IPS-18c (cell line): Measurements from ENCODE around the gene SHISA7.

Experiments used
- H3K4me3 ChIP-seq: 2 replicates; pipeline ENCODE4 v1.7.0; 2013; ENCODE audit warnings: low read depth, mild to moderate bottlenecking, low read length, moderate library complexity; ENCODE audit not compliant: insufficient read depth
- H3K9me3 ChIP-seq: one replicate; pipeline ENCODE4 v1.6.1; 2013; ENCODE audit warnings: mild to moderate bottlenecking, low read length, moderate library complexity; ENCODE audit not compliant: control insufficient read depth, insufficient read depth

Gene SHISA7

DNA sequence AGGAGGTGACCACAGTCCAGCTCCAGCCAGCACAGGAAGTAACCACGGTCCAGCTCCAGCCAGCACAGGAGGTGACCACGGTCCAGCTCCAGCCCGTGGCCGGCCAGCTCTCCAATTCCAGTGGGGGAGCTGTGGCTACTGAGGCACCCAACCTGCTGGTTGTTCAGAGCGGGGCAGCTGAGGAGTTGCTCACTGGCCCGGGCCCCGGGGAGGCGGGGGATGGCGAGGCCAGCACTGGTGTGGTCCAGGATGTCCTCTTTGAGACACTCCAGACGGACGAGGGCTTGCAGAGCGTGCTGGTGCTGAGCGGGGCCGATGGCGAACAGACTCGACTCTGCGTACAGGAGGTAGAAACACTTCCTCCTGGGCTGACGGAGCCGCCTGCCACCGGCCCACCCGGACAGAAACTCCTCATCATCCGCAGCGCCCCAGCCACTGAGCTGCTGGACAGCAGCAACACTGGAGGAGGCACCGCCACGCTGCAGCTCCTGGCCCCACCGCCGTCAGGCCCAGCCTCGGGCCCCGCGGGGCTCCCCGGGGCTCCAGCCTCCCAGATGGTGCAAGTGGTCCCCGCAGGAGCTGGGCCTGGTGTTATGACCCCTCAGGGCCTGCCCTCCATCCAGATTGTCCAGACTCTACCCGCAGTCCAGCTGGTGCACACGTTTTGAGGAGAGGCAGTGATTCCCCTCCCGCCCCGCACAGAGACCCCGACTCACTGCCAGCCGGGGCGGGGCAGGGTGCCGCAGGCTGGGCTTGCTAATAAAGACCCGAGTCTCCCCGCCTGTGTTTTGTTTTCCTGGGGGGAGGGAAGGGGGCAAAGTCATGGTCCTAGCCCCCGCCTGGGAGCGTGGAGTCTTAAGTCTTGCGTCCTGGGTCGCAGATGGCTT, 40.8 kb upstream of the SHISA7 start:
- Histone ChIP-seq H3K4me3 (peak overlapping the region; percentile 83), H3K9me3 (no peaks in the 10 kb centered on the region)

DNA sequence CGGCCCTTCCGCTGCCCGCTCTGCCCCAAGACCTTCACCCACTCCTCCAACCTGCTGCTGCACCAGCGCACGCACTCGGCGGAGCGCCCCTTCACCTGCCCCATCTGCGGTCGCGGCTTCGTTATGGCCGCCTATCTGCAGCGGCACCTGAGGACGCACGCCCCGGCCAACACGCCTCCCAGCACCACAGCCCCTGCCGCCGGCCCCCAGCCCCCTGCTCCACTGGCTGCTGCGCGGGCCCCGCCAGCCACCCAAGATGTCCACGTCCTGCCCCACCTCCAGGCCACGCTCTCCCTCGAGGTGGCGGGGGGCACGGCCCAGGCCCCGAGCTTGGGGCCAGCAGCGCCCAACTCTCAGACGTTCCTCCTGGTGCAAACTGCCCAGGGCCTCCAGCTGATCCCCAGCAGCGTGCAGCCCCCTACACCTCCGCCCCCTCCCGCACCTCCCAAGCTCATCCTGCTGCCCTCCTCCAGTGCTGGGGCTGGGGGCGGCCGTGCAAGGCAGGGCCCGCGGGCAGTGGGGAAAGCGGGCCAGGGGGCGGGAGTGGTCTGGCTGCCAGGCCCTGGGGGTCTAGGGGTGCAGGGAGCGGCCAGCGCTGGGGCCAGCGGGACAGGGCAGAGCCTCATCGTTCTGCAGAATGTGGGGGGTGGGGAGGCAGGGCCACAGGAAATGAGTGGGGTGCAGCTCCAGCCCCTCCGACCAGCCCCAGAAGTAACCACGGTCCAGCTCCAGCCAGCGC, 40.0 kb upstream of the SHISA7 start:
- H3K4me3 ChIP-seq = no peak overlapping the region

GRCh38 chr19:55482156-55482961, 39.3 kb upstream of the SHISA7 start:
- Histone ChIP-seq H3K4me3 (no peak overlapping the region), H3K9me3 (no peaks in the 10 kb centered on the region)

More for the DNA sequence above, 40.0 kb upstream of the SHISA7 start:
- H3K9me3 ChIP-seq = no peaks in the 10 kb centered on the region

GRCh38 chr19:55481794-55482155, 38.7 kb upstream of the SHISA7 start:
- Histone ChIP-seq H3K4me3 (no peak overlapping the region), H3K9me3 (no peaks in the 10 kb centered on the region)

DNA sequence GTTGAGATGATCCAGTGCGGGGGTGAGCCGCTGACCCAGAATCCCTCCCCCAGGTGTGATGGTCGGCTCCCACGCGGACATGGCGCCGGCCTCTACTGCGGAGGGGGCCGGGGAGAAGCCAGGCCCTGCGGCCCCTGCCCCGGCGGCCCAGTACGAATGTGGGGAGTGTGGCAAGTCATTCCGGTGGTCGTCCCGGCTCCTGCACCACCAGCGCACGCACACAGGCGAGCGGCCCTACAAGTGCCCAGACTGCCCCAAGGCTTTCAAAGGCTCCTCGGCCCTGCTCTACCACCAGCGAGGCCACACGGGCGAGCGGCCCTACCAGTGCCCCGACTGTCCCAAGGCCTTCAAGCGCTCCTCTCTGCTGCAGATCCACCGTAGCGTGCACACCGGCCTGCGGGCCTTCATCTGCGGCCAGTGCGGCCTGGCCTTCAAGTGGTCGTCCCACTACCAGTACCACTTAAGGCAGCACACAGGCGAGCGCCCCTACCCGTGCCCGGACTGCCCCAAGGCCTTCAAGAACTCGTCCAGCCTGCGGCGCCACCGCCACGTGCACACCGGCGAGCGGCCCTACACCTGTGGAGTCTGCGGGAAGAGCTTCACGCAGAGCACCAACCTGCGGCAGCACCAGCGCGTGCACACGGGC, 38.2 kb upstream of the SHISA7 start:
- H3K4me3 ChIP-seq = no peak overlapping the region
- H3K9me3 ChIP-seq = no peaks in the 10 kb centered on the region

DNA sequence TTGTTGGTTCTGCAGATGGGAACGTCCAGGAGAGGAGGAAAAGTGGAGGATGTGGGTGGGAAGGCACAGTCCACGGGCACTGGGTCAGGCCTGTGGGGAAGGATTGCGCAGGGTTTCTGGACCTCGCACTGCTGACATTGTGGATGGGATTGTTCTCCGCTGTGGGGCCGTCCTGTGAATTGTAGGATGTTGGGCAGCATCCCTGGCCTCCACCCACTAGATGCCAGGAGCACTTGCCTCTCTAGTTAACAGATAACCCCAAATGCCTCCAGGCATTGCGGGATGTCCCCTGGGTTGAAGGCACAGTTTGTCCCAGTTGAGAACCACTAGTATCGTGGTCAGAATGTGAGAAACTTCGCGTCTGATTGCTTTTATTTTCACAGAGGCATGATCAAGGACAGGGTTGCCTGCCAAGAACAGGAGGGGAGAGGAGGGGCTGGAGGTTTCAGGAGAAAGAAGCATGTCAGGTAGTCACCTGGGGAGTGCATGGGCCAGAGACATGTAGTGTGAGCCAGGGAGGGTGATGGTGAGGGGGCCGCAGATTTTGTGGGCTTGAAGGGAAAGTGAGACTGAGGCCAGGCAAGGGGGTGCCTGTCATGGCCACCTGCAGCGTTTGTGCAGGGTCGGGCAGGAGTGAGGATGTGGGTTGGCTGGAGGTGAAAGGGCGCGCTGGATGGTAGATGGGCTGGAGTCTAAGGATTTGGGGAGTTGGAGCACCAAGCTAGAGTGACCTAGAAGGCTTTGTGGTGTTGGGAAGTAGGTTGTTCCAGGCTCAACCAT, 36.5 kb upstream of the SHISA7 start:
- no peaks in the 10 kb centered on the region for H3K9me3 ChIP-seq
- no peak overlapping the region for H3K4me3 ChIP-seq

- Histone ChIP-seq H3K4me3 (no peak overlapping the region), H3K9me3 (no peaks in the 10 kb centered on the region)
Measured at GRCh38 chr19:55479045-55479444, 35.9 kb upstream of the SHISA7 start.

- no peaks in the 10 kb centered on the region for H3K9me3 ChIP-seq
- no peak overlapping the region for H3K4me3 ChIP-seq
Measured at GRCh38 chr19:55478364-55478763, 35.3 kb upstream of the SHISA7 start.

- Histone ChIP-seq H3K4me3 (no peak overlapping the region), H3K9me3 (no peaks in the 10 kb centered on the region)
Measured at GRCh38 chr19:55477905-55478304, 34.8 kb upstream of the SHISA7 start.

- H3K9me3 ChIP-seq = no peaks in the 10 kb centered on the region
- peak within 1 kb of the TSS; percentile 77 for H3K4me3 ChIP-seq
Measured at GRCh38 chr19:55476100-55476775, 33.1 kb upstream of the SHISA7 start, which contains the start of gene ZNF628. TSS of gene ZNF628 (plus strand) at chr19:55476617. CDS start at chr19:55479911, 3,294 bp downstream.

DNA sequence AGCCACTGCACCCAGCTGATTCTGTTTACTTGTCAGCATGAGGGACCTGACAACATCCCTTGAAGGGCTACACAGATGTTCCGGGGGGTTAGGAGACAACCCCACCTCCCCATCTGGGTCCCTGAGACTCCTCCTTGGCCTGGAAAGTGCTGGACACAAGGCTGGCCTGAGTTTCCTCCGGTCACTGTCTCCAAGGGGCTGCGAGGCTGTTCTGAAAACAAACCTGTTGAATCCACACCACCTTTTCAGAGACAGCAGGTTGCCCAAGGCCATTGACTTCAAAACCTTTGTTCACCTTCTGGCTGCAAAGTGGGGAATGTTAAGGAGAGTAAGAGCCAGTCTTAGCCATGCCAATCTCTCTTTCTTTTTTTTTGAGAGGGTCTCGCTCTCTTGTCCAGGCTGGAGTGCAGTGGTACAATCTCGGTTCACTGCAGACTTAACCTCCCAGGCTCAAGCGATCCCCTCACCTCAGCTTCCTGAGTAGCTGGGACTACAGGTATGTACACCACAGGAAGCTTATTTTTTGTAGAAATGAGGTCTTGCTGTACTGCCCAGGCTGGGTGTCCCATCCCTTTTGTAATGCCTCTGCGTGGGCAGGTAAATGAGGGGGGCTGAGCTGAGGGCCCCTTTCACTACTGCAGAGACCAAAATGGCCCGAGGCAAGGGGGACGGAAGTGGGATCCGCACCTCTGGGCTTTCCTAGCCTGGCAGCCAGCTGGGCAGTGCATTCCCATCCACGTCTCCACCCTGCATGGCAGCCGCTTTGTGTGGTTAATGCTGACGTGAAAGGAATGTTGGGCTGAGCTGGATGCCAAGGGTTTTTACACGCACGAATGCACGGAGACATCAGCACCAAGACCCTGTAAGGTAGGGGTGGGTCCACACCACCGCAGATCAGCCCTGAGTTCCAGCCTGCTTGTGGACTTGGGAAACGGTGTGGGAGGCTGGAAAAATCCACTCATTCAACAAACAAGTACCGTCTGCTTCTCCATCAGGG, 31.5 kb upstream of the SHISA7 start:
- no peak overlapping the region for H3K4me3 ChIP-seq
- H3K9me3 ChIP-seq = no peaks in the 10 kb centered on the region

- 0 out of 2 replicates have a peak overlapping the region, but pooled peaks have one; percentile 6 for H3K4me3 ChIP-seq
Measured at GRCh38 chr19:55473225-55474012, 30.3 kb upstream of the SHISA7 start.

DNA sequence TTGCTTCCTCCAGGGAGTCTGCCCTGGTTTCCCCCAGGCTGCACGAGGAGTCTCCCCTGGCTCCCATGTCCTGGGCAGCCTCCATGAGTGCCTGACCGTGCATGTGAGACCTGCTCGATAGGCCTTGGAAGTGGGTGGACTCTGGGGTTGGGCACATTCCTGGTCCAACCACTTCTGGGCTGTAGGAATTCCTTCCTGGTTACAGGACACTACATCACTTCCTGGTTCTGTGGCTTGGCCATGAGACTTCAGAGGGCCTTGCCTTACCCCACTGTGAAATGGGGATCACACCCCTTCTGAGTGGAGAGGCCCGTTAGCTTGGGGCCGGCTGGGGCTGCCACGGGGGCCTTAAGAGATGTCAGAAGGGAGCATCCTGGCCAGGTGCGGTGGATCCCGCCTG, 29.4 kb upstream of the SHISA7 start:
- Histone ChIP-seq H3K4me3 (no peak overlapping the region), H3K9me3 (no peaks in the 10 kb centered on the region)

More at GRCh38 chr19:55473225-55474012, 30.3 kb upstream of the SHISA7 start:
- H3K9me3 ChIP-seq = no peaks in the 10 kb centered on the region

- Histone ChIP-seq H3K9me3 (no peaks in the 10 kb centered on the region), H3K4me3 (no peak overlapping the region)
Measured at GRCh38 chr19:55471266-55471665, 28.2 kb upstream of the SHISA7 start.
